Stimulated activated CD4-positive, alpha-beta T cell treated with anti-CD3 and anti-CD28 coated beads, Interleukin-1b, Interleukin-23, amount 100 ng/mL, for 4 hours (primary cell): ENCODE data around the gene KAT2B.
A peak's percentile ranks its signal among the peaks of the same experiment; 100 is the strongest.

Experiments used
- DNase-seq, 2 donors: peaks; one replicate each; pipeline ENCODE4 v3.0.0-alpha.2; 2020; ENCODE audit warnings: low read depth in 2 of 2

Gene KAT2B

DNA sequence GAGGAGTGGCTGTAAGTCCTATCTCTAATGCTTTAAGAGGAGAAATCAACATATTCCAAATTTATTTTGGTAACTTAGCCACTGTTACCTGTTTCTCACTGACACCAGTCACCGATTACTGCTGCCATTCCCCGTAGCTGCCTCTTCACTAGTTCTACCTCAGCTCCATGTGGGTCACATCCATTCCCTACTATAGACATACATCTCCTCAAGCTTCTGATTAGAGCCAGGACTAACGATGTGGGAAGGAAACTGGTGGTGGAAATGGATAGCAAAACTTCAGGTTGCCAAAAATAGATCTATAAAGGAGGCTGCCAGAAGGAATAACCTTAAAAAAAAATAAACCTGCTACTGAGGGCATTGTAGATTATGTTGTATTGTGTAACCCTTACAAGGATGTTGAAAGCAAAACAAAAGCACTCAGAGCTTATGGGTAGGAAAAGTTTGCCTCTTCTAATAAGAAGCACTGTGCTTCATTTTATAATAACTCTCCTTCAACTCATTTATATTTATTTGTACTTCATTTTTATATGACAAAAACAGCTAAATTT lies 56.0 kb downstream of the KAT2B start:
- no peak for DNase-seq

DNA sequence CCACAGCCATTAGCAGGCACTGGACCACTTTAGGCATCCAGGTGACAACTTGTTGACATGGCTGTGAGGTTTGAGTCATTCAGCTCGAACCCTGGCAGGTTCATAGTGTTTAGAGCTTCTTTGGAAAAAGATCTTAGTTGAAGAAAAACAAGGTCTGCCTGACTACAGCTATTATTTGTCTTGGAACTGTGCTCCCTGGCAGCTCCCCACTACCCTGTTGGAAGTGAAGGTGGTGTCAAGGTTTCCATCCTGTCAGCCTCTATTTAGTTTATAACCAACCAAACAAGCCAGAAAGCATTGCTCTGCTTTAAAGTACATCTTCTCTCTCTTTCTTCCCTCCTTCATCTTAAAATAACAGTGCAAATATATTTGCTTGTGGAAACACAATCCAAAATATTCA lies 56.8 kb downstream of the KAT2B start:
- DNase-seq = no peak

DNA sequence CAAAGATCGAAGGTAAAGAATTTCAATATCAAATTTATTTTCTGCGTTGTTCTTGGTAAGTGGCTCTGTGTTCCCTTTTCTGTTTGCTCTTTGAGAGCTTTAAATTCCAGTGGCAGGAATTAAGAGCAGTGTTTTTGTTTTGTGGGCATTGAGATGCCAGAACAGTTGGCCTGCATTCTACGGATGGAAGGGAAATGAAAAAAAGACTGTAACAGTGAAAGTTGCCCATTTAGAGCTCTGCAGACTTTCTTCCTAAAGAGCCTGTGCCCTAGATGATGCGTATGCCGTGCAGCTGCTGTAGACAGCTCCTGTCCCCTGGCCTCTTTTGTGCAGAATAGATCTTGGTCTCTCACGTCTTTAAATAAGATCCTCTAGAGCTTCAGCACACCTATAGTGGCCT lies 58.8 kb downstream of the KAT2B start:
- DNase-seq = no peak

DNA sequence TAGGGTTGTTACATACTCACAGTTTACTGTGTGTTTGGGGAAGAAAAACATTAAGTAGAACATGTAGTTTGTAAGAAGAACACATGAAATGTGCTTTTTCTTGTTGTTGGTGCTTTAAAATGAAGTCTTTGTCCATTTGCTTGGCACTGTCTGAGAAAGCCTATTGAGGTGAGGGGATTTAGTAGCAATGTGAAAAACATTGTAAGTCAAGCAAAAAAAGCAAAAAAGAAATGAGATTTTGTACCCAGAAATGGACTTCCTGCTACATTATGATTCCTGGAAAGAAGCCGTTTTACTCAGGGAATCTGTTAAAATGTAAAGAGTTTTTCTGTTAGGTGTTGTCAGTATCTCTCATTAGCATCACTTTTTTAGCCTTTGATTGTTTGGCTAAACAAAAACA lies 59.9 kb downstream of the KAT2B start:
- DNase-seq = no peak

DNA sequence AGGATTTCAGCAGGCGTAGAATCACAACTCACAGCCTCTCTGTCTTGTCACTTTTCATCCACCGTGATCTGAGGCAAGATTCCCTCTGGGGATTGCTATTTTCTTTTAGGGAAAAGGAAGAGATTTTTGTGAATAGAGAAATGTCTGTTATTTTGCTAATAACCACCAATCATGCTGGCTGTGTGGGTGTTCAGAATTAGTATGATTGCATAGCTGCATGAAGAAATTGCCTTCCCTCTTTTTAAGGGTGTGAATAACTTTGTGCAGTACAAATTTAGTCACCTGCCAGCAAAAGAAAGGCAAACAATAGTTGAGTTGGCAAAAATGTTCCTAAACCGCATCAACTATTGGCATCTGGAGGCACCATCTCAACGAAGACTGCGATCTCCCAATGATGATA lies 60.8 kb downstream of the KAT2B start:
- no peak for DNase-seq

DNA sequence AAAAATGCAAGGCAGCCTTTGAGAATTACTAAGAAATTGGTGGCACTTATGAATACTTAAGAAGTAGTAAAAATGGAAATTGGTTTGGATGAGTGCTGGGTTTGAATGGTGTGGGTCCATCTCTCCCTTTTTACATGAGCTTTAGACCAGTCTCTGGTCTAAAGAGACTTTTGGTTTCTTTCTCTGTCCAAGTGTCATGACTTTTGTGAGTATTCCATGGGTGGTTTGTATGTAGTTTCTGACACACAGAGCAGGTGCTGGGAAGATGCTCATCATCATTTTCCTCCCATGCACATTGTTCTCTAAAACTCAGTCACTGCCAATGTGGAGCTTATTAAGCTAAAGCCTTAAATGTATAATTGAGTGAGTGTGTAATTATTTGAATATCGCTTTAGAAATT lies 63.5 kb downstream of the KAT2B start:
- DNase-seq = no peak

DNA sequence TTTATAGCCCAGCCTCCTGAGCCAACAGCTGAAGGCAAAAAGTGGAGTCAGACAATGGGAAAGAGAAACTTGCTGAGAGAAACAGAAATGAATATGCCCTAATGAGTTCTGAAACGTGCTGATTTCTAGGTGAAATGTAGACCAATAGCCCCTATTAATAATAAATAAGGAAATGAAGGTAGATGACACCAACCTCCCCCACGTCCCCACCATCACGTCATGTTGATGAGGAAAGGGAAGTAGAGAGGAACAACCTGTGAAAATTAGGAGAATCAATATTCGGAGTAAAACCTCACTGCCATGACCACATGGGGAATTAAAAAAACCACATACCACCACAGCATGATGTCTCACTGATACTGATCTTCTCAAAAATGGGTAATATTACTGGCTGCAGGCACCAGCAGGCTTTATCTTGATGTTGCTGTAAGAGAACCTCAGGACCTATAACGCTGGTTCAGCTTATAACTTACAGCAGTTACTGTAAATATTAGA lies 64.0 kb downstream of the KAT2B start:
- peak; percentile 5 to 6 for DNase-seq

DNA sequence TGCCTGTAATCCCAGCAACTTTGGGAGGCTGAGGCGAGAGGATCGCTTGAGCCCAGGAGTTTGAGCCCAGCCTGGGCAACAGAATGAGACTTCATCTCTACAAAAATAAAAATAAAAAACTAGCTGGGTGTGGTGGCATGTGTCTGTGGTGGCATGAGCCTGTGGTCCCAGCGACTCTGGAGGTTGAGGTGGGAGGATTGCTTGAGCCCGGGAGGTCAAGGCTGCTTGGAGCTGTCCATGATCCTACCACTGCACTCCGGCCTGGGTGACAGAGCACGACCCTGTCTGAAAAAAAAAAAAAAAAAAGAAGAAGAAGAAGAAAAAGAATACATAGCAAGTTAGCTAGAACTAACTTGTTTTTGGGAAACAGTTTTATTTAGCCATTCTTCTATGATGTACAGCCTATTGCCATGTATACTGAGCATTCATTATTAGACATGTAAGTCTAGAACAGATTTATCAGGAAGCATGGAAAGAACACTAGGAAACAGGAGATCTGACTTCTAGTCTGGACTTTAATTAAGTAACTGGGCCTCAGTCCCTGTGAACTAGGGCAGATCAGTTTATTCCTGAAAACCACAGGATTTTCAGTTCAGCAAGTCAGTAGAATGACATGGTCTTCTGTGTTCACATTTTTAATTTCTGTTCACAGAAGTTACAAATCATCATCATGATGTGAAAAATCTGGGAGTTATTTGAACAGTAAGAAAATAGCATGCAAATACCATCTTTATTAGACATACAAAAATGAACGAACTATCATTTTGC lies 65.5 kb downstream of the KAT2B start:
- no peak for DNase-seq

DNA sequence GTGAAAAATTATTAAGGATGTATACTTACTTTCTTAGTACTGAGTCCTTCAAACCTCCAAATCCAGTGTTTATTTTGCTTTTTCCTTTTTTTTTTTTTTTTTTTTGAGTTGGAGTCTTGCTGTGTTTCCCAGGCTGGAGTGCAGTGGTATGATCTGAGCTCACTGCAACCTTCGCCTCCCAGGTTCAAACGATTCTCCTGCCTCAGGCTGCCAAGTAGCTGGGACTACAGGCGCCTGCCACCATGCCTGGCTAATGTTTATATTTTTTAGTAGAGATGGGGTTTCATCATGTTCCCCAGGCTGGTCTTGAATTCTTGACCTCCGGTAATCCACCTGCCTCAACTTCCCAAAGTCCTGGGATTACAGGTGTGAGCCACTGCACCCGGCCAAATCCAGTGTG lies 67.5 kb downstream of the KAT2B start:
- no peak for DNase-seq

DNA sequence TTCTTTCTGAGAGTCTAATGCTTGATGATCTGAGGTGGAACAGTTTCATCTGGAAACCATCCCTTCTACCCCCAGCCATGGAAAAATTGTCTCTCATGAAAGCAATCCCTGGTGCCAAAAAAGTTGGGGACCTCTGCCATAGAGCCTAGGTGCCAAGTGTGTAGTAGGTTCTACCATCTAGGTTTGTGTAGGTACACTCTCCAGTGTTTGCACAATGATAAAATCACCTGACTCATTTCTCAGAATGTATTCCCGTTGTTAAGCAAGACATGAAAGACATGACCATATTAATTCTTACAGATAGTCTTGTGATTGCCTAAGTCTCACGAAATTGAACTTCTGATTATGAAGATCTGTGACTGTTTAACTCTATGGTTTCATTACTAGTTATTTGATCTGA lies 68.6 kb downstream of the KAT2B start:
- DNase-seq = no peak

DNA sequence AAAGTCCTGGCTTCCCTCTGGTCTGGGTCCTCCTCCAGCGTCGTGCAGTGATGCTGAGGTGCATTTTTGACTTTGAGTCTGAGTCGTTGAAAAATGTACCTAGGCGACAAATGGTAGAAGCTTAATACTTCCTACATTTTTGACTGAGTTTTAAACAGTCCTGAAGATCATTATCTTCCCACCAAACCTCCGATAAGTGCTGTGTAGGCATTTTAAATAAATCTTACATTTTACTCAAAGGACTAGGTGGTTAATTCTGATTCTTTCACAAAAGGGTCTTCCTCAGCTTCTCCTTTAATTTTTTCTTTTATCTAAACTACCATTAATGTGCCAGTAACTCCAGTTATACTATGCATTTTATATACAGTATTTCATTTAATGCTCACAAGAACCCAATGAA lies 70.6 kb downstream of the KAT2B start:
- DNase-seq = no peak

DNA sequence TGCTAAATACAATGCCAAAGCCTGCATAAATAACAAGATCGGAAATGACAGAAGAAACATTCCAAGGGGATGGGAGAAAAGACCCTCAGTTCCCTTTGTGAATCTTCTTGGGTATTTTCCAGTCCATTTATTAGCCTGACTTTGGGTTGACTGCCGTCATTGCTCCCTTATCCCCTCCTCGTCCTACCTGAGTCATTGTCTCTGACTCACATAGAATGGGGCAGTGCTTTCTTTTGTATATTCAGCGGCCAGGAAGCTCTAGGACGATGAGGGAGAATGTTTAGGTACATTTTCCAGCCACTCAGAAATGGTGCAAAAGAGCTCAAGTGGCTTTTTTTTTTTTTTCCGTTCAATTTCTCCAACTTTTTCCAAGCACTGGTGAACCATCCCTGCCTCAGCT lies 71.6 kb downstream of the KAT2B start:
- no peak for DNase-seq

DNA sequence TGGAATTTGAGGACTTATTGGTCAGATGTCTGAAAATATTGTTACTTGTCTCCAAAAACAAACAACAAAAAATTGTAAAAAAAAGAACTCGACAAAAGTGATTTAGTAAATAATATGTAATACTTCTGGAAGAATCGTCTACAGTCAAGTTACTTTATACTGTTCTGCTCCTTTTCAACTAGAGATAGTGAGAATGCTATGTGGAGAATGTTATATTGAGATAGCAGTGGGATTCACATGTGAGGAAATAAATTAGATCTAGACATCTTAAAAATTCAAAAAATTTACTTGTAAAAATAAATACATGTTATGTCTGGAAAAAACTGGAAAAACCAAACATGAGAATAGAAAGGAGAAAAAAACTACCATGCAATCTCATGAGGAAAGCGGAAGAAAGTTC lies 80.8 kb downstream of the KAT2B start:
- DNase-seq = no peak

DNA sequence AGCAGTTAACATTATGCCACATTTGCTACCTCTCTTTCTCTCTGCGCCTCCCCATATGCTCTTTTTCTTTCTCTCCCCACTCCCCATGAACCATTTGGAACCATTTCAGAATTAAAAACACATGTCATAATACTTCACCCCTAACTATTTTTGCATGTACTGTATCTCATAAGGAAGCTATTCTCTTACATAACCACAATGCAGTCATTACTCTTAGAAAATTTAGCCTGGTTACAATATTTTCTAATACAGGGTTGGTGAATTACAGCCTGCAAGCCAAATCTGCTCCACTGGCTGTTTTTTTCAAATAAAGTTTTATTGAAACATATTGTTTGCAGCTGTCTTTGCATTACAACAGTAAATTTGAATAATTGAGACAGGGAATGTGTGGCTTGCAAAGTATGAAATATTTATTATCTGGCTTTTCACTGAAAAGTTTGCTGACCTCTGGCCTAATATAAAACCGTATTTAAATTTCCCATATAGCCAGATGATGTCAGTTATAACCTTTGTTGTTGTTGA lies 82.9 kb downstream of the KAT2B start:
- no peak for DNase-seq

DNA sequence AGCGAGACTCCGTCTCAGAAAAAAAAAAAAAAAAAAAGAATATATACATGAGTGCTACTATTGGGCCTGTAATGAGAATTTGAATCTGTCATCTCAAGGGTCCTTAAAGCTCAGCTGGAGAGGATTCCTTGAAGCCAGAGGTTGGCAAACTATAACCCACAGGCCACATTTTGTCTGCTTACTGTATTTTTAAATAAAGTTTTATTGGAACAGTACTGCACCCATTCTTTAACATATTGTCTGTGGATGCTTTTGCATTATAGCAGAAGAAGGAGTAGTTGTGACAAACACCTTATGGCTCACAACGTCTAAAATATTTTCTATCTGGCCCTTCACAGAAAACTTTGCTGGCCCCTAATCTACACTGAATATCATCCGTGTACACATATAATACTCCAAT lies 85.0 kb downstream of the KAT2B start:
- no peak for DNase-seq

DNA sequence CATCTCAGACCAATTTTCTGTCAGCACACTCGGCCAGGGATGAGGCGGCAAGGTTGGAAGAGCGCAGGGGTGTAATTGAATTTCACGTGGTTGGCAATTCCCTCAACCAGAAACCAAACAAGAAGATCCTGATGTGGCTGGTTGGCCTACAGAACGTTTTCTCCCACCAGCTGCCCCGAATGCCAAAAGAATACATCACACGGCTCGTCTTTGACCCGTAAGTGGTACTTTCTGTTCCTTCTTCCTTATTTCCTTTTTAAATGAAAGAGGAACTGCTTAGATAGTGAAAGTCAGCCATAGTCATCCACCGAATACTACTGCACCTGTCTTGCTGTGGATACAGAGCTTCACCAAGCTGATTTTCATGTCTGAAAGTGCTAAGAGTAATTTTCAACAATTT lies 85.7 kb downstream of the KAT2B start:
- DNase-seq = no peak

DNA sequence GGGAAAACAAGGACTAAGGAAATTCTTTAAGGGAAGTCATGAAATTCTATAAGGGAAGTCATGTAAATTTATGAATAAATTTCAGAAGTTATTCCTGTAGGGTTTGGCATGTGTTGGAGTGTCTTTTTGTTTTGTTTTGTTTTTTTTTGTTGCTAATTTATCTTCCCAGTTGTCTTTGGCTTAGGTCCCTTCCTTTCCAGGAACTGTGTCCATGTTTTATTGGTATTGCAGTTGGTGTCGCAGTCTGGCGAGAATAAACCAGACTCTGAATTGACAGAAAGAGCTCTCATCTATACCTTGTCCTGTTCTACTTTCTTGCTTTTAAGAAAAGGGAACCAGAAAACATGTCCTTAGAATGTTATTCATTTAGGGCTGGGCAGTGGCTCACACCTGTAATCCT lies 88.1 kb downstream of the KAT2B start:
- no peak for DNase-seq

DNA sequence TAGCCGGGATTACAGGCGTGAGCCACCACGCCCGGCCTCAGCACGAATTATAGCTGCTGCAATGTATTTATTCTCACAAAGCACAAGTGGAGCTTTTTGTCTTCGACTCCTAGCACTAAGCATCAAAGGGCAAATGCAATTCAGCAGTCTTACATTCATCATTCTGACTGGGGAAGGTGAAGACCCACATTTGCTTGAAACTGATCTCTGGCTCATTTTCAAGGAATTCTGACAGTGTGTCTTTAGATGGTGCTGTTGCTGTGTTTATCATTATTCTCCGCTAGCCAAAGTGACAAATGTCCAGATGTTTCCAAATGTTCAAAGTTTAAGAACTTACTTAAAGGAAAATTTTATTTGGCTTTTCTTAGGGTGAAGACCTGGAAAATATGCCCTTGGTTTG lies 89.9 kb downstream of the KAT2B start:
- DNase-seq = no peak

DNA sequence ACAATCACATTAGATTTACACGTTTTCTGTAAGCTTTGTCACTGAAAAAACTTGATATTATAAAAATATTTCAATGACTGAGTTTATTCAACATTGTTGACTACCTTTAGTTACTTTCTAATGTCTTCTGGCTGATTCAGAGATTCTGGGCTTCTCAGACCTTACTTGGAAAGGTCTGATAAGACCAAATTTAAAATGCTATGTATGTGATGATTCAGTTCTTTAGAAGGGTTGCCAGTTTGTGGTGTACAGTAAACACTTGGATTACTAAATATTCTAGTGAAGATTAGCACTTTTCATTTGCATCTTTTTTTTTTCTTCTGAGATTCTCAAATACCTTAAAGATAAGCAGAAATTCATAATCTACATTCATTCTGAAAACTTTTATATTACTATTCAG lies 96.0 kb downstream of the KAT2B start:
- no peak for DNase-seq

DNA sequence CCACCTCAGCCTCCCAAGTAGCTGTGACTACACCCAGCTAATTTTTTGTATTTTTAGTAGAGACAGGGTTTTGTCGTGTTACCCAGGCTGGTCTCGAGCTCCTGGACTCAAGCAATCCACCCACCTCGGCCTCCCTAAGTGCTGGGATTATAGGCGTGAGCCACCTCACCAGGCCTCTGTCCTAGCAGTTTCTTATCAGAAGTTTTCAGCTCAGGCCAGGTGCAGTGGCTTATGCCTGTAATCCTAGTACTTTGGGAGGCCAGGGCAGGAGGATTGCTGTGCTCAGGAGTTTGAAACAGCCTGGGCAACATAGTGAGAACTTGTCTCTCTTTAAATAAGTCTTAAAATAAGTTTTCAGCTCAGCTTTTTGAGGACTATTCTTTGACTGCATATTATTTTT lies 97.4 kb downstream of the KAT2B start:
- DNase-seq = no peak

DNA sequence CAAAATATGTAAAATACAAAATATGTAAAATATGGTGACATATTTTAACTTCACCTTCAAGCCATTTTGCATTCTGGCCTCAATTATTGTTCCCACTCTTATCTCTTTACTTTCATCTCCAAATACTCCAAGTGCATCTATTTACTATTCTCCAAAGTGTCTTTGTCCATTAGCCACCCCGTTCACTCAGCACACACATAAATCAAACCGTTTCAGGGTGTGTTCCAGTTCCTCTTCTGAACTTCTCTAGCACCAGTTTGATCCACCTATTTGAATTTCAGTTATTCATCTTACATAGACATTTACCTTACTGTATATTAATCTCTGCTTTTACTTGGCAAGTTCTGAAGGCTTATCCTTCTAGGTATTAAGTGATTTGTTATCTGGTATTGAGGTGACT lies 100.6 kb downstream of the KAT2B start:
- no peak for DNase-seq

DNA sequence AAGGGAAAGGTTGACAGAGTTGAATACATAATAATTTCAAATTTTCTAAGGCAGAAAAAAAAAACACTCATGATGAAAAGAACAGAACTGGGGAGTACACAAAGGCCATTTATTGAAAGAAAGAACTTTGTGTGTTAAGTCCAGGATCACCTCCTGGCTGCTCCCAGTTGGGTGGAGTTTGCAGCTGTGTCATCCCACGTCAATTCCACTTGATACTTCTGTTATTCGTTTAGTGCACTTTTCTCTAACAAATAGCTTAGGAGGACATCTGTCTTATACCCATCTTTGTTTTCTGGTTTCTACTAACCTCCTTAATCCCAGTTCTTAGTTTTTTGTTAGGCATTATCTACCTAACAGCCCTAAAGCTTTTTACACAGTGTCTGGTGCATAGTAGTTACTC lies 101.1 kb downstream of the KAT2B start:
- DNase-seq = no peak

DNA sequence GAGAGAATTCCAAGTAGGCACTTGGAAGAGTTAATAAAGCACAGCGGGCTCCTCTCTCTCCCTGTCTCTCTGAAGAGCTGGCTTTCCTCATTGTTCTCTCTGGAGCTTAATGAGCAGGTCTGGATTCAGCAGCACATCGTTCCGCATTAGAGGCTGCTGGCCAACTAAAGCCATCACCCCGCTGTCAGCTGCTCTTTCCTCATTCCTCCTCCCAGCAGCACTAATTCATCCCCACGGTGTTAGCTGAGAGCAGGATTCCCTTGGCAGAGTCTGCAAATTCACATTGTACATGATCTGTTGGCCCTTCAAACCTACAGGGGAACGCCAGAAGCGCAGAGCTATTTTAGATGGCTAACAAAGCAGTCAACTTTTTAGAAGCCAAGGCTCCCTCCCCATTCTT lies 101.6 kb downstream of the KAT2B start:
- DNase-seq = no peak

DNA sequence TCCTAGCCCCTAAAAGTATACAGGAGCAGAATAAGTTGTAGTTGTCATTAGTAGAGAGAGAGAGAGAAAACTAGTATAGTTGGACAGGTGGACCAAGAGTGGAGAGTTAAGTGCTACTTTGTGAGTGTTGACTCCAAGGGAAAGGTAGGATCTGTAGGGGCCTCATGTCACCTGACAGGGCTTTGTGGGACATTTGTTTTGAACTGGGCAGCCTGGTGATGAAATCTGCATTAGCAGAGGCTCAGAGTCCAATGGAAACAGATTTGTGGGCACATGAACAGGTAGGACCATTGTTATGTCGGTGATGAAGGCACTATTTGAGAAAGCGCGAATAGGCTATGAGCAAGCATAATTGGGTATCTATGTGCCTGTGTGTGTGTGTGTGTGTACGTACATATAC lies 102.3 kb downstream of the KAT2B start:
- no peak for DNase-seq
